ENCODE results near the gene LFNG.

GRCh38 chr7:2473496-2474180, 45.9 kb upstream of the LFNG start:
- no peak for TF ChIP-seq HNRNPLL (IDR thresholded peaks at IDR 0.05; ENCODE audit: low read depth, low read length, poor library complexity, severe bottlenecking)
- no peak for TF ChIP-seq ATF7 (IDR thresholded peaks at IDR 0.05)
- TF ChIP-seq EZH2 (IDR thresholded peaks at IDR 0.05; ENCODE audit: borderline replicate concordance, low read depth, low read length), result no peak
